Neural crest cell (in vitro differentiated cells): Measurements from ENCODE around the gene LONP2. TPM values are rescaled to one million over a fixed set of nuclear protein-coding genes. Genes with fewer than 3 reads are reported as not detected.
A peak's percentile ranks its signal among the peaks of the same experiment; 100 is the strongest.

Experiments used
- DNase-seq: peaks from one replicate; pipeline ENCODE4 v3.0.0; 2021; ENCODE audit warnings: low read depth, mixed read lengths, low spot score
- H3K27ac Mint-ChIP-seq: one replicate; pipeline ENCODE4 v1.8.0; 2021; ENCODE audit warnings: mild to moderate bottlenecking, mixed read lengths; ENCODE audit not compliant: unreplicated experiment
- H3K27me3 Mint-ChIP-seq: 2 replicates; pipeline ENCODE4 v1.8.0; 2021; ENCODE audit warnings: low read depth, mild to moderate bottlenecking, mixed read lengths
- H3K36me3 Mint-ChIP-seq: 2 replicates; pipeline ENCODE4 v1.8.0; 2021; ENCODE audit warnings: low read depth, mild to moderate bottlenecking, mixed read lengths
- H3K4me1 Mint-ChIP-seq: 2 replicates; pipeline ENCODE4 v1.8.0; 2021; ENCODE audit warnings: mixed read lengths
- H3K4me3 Mint-ChIP-seq: one replicate; pipeline ENCODE4 v1.8.0; 2021; ENCODE audit warnings: mild to moderate bottlenecking, mixed read lengths
- H3K9me3 Mint-ChIP-seq: 2 replicates; pipeline ENCODE4 v1.8.0; 2021; ENCODE audit warnings: mixed read lengths
- total RNA-seq: library from RNA; stranded (reverse); gene quantifications from 2 replicates; pipeline ENCODE4 v1.2.1, GENCODE V29; 2021
- TF ChIP-seq, protein P1 (sequence below): fragments of 200-600 bp; sonication (generic); conservative IDR thresholded peaks from 2 replicates; pipeline ENCODE4 v1.5.0; 2021; ENCODE audit warnings: antibody characterized with exemption, mild to moderate bottlenecking

Gene LONP2
- total RNA-seq, 1 donor from 2014 or later, result 42.4 TPM

DNA sequence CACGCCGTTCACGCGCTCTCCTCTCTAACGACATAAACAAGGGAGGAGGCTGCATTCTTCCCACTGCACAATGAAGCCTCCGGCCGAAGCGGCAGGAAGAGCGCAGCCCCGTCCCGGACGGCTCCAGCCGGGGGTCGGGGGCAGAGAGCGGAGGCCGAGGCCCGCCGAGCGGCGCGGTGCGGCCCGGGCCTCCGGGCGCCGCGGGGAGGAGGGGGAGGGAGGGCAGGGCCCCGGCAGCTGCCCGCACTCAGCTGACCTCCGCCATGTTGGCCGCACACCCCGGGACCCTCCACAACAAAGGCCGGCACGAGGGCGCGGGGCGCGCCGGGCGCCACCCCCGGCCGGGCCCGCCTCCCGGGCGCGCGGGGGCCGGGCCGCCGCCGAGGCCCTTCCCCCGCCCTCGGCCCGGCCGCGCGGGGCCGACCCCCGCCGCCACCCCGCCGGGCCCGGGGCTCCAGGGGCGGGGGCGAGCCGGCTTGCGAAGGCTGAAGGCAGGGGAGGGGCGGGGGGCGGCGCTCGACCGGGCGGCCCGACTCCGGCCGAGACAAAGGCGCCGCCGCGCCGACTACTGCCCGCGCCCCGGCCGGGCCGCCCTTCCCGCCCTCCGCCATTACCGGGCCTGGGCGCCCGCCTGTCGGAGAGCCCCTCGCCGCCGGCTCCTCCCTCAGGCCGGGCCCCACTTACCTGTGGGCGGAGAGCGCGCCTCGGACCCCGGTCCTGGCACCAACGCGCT is 140.6 kb downstream of the LONP2 start:
- Mint-ChIP-seq H3K4me1 (peaks cover 29% of the 10 kb centered on the region), H3K27me3 (no peaks in the 10 kb centered on the region), H3K4me3 (peak overlapping the region; percentile 96), H3K9me3 (no peaks in the 10 kb centered on the region), H3K36me3 (peaks cover 6% of the 10 kb centered on the region), H3K27ac (peak overlapping the region; percentile 95)
- TF ChIP-seq, protein P1, sequence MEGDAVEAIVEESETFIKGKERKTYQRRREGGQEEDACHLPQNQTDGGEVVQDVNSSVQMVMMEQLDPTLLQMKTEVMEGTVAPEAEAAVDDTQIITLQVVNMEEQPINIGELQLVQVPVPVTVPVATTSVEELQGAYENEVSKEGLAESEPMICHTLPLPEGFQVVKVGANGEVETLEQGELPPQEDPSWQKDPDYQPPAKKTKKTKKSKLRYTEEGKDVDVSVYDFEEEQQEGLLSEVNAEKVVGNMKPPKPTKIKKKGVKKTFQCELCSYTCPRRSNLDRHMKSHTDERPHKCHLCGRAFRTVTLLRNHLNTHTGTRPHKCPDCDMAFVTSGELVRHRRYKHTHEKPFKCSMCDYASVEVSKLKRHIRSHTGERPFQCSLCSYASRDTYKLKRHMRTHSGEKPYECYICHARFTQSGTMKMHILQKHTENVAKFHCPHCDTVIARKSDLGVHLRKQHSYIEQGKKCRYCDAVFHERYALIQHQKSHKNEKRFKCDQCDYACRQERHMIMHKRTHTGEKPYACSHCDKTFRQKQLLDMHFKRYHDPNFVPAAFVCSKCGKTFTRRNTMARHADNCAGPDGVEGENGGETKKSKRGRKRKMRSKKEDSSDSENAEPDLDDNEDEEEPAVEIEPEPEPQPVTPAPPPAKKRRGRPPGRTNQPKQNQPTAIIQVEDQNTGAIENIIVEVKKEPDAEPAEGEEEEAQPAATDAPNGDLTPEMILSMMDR, result no peak
- DNase-seq, result peak; percentile 50

DNA sequence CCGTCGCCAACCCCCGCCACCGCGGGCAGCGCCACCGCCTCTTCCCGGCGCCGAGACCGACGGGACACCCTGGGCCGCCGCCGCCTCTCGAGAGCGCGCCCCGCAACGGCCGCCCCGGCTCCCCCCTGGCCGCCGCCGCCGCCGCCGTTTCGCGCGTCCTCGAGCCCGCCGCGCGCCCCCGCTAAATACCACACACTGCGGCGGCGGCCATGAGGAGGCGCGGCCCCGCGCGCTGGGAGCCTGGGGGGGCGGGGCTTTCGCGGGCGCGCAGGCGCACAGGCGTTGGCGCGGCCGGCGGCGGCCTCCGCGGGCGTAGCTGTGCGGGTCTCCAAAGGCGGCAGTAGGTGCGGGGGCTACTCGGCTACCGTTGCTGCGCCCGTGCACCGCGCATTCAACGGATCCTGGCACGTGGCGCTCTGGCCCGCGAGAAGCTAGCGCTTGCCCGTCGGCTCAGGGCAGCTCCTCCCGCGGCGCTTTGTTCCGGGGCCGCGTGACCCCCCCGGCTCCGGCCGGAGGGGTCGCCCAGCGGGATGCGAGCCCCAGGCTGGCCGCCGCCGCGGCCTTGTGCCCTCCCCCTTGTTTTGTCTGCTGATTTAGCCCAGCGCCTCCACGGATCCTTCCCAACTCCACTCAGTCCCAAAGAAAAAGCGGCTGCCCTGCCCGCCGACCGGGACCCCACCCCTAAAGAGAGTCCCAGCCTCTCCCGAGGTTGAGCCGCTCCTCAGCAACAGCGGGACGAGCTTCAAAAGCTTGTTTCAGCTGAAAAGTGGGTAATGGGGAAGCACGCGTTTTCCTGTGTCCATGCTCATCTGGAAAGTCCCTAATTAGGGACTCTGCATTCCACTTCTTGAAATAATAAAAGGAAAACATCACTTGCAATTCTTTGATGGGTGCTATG is 141.4 kb downstream of the LONP2 start, which contains the start of gene SIAH1:
Gene SIAH1 (minus strand): TSS at position 161 of the 898 bp plus-strand sequence. CDS start 22,985 bp downstream, outside the sequence.
- Mint-ChIP-seq H3K36me3 (peaks cover 6% of the 10 kb centered on the region), H3K27ac (peak within 1 kb of the TSS; percentile 99), H3K9me3 (no peaks in the 10 kb centered on the region), H3K27me3 (no peaks in the 10 kb centered on the region), H3K4me1 (peaks cover 24% of the 10 kb centered on the region), H3K4me3 (peak within 1 kb of the TSS; percentile 96)
- TF ChIP-seq, protein P1, result no peak
- DNase-seq, result peak; percentile 86

DNA sequence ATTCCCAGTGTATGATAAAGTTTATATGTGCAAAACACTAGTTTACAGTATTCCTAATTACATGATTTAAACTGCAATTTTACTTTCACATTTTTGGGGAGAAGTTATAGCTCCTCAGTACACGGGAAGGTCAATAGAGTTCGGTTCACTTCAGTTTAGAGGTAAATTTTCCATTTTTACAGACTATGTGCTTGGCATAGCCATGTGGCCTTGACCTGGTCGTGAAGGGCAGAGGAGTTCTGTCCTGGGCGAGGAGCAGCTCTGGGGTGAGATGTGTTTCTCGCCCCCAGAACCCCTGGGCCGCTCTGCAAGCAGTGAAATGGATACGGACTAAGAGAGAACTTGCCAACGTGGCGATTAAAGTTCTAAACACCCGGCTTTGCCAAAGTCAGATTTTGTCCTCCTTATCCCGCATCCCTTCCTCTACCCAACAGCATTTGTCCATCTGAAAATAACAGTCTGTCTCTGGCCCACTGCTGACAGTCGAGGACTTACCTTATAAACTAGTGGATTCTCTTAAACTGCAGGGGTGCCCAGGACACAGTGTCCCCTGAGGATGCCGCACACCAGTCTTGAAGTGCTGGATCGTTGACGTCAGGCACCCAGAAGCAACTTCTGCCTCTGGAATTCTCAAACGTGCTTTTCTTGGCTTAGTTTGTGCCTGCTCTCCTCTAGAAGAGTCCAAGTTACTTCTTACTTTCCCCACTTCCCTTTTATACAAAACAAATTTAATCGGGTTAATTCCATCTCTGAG is 142.6 kb downstream of the LONP2 start:
- TF ChIP-seq, protein P1, result no peak
- H3K36me3 Mint-ChIP-seq, result peaks cover under 1% of the 10 kb centered on the region
- H3K27me3 Mint-ChIP-seq, result no peaks in the 10 kb centered on the region
- peak overlapping the region; percentile 64 for H3K4me3 Mint-ChIP-seq
- H3K27ac Mint-ChIP-seq, result no peak overlapping the region
- DNase-seq, result no peak
- no peaks in the 10 kb centered on the region for H3K9me3 Mint-ChIP-seq
- peaks cover 16% of the 10 kb centered on the region for H3K4me1 Mint-ChIP-seq

DNA sequence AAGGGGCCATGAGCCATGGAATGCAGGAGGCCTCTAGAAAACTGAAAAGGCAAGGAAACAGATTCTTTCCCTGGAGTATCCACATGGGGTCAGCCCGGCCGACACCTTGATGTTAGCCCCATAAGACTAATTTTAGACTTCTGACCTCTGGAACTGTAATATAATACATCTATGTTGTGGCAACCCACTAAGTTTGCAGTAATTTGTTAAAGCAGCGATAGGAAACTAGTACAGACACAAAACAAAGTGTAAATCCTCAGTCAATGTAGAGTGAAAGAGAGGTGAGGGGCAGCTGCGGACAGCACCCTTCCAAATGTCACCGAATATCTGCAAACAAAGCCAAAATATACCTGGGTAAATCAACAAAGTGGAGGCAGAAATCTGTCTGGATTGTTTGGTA is 148.3 kb downstream of the LONP2 start:
- no peak overlapping the region for H3K4me3 Mint-ChIP-seq
- H3K4me1 Mint-ChIP-seq, result peaks cover 3% of the 10 kb centered on the region
- no peaks in the 10 kb centered on the region for H3K36me3 Mint-ChIP-seq
- H3K9me3 Mint-ChIP-seq, result no peaks in the 10 kb centered on the region
- no peak for DNase-seq
- H3K27ac Mint-ChIP-seq, result no peak overlapping the region
- no peaks in the 10 kb centered on the region for H3K27me3 Mint-ChIP-seq
- TF ChIP-seq, protein P1, result no peak
